ENCODE results near the gene STIL.

Gene STIL

GRCh38 chr1:47232187-47232874 is 81.6 kb downstream of the STIL start, which contains the start of gene TAL1:
TAL1 (minus strand) TSS chr1:47232225; CDS start chr1:47225888, 6,337 bp downstream.
- DNase-seq = no peak

GRCh38 chr1:47231301-47232186 is 82.4 kb downstream of the STIL start:
- DNase-seq = peak; percentile 37

- peak; percentile 52 for DNase-seq
Measured at GRCh38 chr1:47230692-47231300, 83.2 kb downstream of the STIL start.

GRCh38 chr1:47229886-47230691 is 83.9 kb downstream of the STIL start:
- DNase-seq = no peak

- DNase-seq = no peak
Measured at GRCh38 chr1:47229031-47229885, 84.7 kb downstream of the STIL start.

- no peak for DNase-seq
Measured at GRCh38 chr1:47228644-47229030, 85.3 kb downstream of the STIL start.

- DNase-seq = no peak
Measured at GRCh38 chr1:47227341-47228232, 86.4 kb downstream of the STIL start.

GRCh38 chr1:47226839-47227215 is 87.1 kb downstream of the STIL start:
- peak; percentile 48 for DNase-seq

GRCh38 chr1:47226121-47226838 is 87.7 kb downstream of the STIL start:
- DNase-seq = peak; percentile 49

GRCh38 chr1:47225430-47226100 is 88.4 kb downstream of the STIL start:
- peak; percentile 72 for DNase-seq

GRCh38 chr1:47224676-47225399 is 89.1 kb downstream of the STIL start:
- DNase-seq = peak; percentile 69

- no peak for DNase-seq
Measured at GRCh38 chr1:47223921-47224675, 89.8 kb downstream of the STIL start.

GRCh38 chr1:47223174-47223920 is 90.6 kb downstream of the STIL start:
- no peak for DNase-seq

GRCh38 chr1:47222476-47222875 is 91.5 kb downstream of the STIL start:
- no peak for DNase-seq

- no peak for DNase-seq
Measured at GRCh38 chr1:47219590-47220220, 94.2 kb downstream of the STIL start.

- DNase-seq = no peak
Measured at GRCh38 chr1:47219001-47219400, 94.9 kb downstream of the STIL start.

All from DMS53 (cell line).